NCI-H524 (cell line): ENCODE data around the gene UPP2.

Experiments used
- DNase-seq, 2 experiments: peaks; one replicate each; lab custom pipeline; 2025; lab: John Stamatoyannopoulos, UW

Gene UPP2

DNA sequence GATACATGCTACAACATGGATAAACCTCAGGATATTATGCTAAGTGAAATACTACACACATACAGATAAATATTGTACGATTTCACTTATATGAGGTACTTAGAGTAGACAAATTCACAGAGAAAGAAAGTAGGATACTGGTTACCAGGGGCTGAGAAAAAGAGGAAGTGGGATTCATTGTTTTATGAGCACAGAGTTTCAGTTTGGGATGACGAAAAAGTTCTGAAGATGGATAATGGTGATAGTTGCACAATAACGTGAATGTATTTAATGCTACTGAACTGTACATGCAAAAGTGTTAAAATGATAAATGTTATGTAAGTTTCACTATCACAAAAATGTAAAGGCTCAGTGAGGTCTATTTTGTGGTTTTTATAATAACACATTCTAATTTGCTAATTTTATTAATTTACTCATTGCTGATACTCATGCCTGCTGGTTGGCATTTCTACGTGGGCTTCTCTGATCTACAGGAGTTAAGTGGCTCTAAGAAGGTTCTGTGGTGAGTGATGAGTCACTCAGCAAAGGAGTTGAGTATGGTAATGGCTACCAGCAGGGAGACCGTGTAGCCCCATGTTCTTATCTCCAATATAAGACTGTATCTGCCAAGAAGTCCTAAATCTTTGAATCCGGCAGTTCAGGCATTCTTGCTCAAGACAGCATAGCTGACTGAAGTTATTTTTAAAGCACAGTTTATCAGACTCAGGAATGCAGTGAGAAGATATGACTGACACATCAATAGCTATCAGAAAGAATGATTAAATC lies 41.1 kb downstream of the UPP2 start:
- no peak for DNase-seq

DNA sequence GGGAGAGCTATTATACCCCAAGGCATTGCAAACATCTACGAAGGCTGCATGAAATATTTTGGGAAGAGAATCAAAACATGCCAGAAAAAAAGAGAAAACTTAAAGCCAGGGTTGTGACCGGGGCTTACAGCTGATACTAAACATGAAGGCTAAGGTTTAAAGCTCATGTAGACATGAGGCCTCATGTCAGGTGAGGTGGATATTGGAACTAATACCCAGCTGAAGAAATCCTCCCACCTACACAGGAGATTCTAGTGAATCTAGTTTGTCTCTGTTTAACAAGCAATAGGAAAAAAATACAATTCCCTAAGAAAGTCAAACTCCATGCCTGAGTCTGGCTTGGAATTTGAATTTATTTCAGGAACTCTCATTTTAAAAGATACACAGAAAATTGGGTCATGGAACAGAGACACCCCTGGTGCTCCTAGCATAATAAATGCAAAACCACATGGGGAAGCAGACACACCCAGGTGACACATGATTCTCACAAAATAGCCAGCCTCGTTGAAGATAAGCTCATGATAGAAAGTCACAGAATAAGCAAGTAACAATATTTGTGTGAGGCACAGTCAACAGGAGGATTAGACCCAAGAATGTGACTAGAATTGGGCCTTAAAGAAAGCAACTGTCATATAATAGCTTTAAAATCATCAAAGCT lies 42.2 kb downstream of the UPP2 start:
- no peak for DNase-seq

- DNase-seq = no peak
Measured at GRCh38 chr2:158144914-158145625, 43.4 kb downstream of the UPP2 start.

DNA sequence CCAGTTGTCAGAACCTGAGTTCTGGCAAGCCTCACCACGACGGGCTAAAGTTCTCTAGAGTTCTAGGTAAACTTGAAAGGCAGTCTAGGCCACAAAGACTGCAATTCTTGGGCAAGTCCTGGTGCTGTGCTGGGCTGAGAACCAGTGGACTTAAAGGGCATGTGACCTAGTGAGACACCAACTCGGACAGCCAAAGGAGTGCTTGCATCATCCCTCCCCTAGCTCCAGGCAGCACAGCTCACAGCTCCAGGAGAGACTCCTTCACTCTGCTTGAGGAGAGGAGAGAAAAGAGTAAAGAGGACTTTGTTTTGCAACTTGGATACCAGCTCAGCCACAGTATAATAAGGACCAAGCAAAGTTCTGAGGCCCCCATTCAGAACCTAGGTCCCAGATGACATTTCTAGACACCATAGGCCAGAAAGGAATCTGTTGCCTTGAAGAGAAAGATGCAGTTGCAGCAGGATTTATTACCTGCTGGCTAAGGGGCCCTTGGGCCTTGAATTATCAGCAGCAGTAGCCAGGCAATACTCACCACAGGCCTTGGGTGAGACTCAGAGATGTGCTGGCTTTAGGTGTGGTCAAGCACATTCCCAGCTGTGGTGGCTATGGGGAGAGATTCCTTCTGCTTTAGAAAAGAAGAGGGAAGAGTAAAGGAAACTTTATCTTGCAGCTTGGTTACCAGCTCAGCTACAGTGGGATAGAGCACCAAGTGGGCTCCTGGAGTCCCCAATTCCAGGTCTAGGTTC lies 51.8 kb downstream of the UPP2 start:
- DNase-seq = no peak

GRCh38 chr2:158154596-158154995 lies 52.9 kb downstream of the UPP2 start:
- no peak for DNase-seq

GRCh38 chr2:158172719-158173118 lies 71.0 kb downstream of the UPP2 start:
- peak; percentile 33 to 81 for DNase-seq

DNA sequence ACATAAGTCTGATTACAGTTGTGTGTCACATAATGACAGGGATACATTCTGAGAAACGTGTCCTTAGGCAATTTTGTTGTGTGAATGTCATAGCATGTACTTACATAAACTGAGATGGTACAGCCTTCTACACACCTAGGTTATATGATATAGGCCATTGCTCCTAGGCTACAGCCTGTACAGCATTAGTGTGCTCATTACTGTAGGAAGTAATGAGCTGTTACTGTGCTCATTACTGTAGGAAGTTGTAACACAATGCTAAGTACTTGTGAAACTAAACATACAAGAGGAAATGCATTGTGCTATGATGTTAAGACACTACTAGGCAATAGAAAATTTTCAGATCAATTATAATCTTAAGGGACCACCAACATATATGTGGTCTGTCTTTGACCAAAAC lies 72.8 kb downstream of the UPP2 start:
- no peak for DNase-seq

- DNase-seq = no peak
Measured at GRCh38 chr2:158174956-158175355, 73.3 kb downstream of the UPP2 start.

DNA sequence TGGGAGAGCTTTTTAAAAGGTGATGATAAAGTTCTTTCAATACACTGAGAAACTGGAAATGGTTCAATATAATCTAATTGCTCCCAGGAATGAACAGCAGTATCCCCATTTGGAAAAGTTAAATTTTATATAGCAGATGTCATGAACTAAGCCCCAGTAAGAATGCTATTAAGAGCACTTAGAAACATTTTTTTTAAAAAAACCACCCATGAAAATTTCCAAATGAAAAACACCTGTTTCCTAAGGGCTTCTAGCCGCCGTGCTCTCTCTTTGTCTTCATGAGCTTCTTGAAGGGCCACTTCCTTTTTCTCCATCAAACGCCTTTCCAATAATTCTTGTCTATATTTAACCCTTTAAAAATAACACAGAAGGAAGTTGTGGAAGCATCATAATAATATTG lies 77.0 kb downstream of the UPP2 start:
- peak; percentile 42 to 86 for DNase-seq

GRCh38 chr2:158179660-158180059 lies 78.0 kb downstream of the UPP2 start:
- peak; percentile 21 to 78 for DNase-seq

DNA sequence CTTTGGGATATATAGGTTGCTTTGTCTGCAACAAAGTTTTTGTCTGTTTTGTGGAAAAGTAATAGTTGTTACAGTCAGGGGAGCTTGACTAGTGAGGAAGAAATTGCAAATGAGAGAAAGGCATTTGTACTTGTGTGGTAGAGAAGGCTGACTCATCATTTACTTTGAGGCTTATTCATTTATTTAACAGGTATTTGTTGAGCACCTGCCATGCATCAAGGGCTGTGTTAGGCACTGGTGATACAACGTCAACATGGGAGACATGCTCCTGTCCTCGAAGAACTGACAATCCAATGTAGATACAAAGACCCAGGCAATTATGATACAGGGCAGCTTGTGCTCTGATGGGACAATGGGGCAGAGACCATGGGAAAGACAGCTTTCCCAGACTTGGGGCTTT lies 79.5 kb downstream of the UPP2 start:
- no peak for DNase-seq

DNA sequence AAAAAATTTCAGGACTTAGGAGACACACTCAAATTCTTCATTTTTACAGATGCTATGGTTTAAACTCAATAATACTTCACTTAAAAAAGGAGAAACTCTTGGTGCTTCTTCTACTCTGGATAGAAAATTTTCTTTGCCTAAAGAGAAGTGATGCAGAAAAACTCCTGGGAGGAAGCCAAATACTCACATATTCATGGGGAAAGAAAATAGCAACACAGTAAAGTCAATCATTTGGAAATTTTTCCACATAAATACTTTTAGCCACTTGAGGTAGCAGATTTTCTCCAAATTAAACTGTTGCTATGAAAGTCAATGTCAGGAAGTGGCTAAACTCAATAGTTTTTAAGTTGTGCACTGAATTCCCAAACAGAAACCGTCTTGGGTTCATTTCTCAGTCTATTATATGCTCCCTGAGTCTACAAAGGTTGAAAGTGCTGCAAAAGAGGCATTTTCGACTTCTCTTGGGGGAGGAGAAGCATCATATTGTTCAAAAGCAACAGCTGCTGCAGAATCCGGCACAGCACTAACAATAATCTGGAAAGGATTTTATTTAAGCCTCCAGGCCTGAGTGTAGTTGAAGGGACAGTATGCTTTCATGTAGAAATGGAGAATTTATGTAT lies 81.1 kb downstream of the UPP2 start:
- peak in 1 of 2 experiments; percentile 68 for DNase-seq

DNA sequence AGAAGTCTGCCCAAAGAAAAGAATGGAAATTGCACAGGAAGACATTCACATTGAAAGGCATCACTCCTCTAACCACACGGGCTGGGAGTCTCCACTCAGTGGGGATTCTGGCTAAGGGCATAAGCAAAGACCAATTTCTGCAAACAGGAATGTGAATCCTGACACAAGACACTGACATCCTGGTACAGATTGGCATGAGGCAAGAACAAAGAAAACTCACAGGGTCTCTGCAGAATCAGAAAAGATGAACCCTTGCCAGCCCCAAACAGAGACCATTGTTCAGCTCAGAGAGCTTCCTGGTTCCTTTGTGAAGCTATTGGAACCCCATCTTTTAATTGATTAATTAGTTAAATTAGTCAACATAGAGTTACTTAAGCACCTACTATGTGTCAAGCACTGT lies 82.3 kb downstream of the UPP2 start:
- no peak for DNase-seq

GRCh38 chr2:158184556-158185343 lies 83.1 kb downstream of the UPP2 start:
- no peak for DNase-seq
